ENCODE data around the gene METAP1D.
"Not testable (repeated sequence)": the region's sequence is repeated elsewhere in the genome, so short reads cannot be mapped to it uniquely, and the experiment has no call there.

The METAP1D gene

GRCh38 chr2:172048508-172049503 is 49.1 kb downstream of the METAP1D start:
- DNase-seq (ENCODE audit: low read depth, low spot score), result no peak

- DNase-seq (ENCODE audit: low read depth, low spot score), result no peak
These were observed 49.9 kb downstream of the METAP1D start for GRCh38 chr2:172049567-172050120.

GRCh38 chr2:172050479-172051125 is 50.8 kb downstream of the METAP1D start:
- no peak for DNase-seq (ENCODE audit: low read depth, low spot score)

- DNase-seq (ENCODE audit: low read depth, low spot score), result peak; percentile 14
These were observed 52.5 kb downstream of the METAP1D start for GRCh38 chr2:172052000-172052983.

- no peak for DNase-seq (ENCODE audit: low read depth, low spot score)
These were observed 53.7 kb downstream of the METAP1D start for GRCh38 chr2:172053486-172053885.

GRCh38 chr2:172056293-172056692 is 56.5 kb downstream of the METAP1D start:
- no peak for DNase-seq (ENCODE audit: low read depth, low spot score)

- no peak for DNase-seq (ENCODE audit: low read depth, low spot score)
These were observed 58.9 kb downstream of the METAP1D start for GRCh38 chr2:172058660-172059059.

GRCh38 chr2:172060118-172060517 is 60.4 kb downstream of the METAP1D start:
- not testable (repeated sequence) for DNase-seq (ENCODE audit: low read depth, low spot score)

GRCh38 chr2:172062402-172063004 is 62.8 kb downstream of the METAP1D start:
- no peak for DNase-seq (ENCODE audit: low read depth, low spot score)

- no peak for DNase-seq (ENCODE audit: low read depth, low spot score)
These were observed 63.7 kb downstream of the METAP1D start for GRCh38 chr2:172063446-172063845.

GRCh38 chr2:172065111-172065510 is 65.4 kb downstream of the METAP1D start:
- no peak for DNase-seq (ENCODE audit: low read depth, low spot score)

GRCh38 chr2:172066394-172066886 is 66.7 kb downstream of the METAP1D start:
- DNase-seq (ENCODE audit: low read depth, low spot score), result no peak

GRCh38 chr2:172067905-172068304 is 68.2 kb downstream of the METAP1D start:
- not testable (repeated sequence) for DNase-seq (ENCODE audit: low read depth, low spot score)

GRCh38 chr2:172070936-172071335 is 71.2 kb downstream of the METAP1D start:
- no peak for DNase-seq (ENCODE audit: low read depth, low spot score)

GRCh38 chr2:172072303-172072702 is 72.5 kb downstream of the METAP1D start:
- DNase-seq (ENCODE audit: low read depth, low spot score), result no peak

- DNase-seq (ENCODE audit: low read depth, low spot score), result no peak
These were observed 73.0 kb downstream of the METAP1D start for GRCh38 chr2:172072706-172073105.

- DNase-seq (ENCODE audit: low read depth, low spot score), result no peak
These were observed 73.8 kb downstream of the METAP1D start for GRCh38 chr2:172073518-172073917.

GRCh38 chr2:172074254-172074653 is 74.5 kb downstream of the METAP1D start:
- no peak for DNase-seq (ENCODE audit: low read depth, low spot score)

- DNase-seq (ENCODE audit: low read depth, low spot score), result no peak
These were observed 79.7 kb downstream of the METAP1D start for GRCh38 chr2:172079416-172079815.

- DNase-seq (ENCODE audit: low read depth, low spot score), result no peak
These were observed 80.3 kb downstream of the METAP1D start for GRCh38 chr2:172079838-172080640.
